HG03558 (cell line): ENCODE data around the gene FKBP1A.

Source experiments
- ATAC-seq: cut with Tn5 transposase; IDR thresholded peaks from one replicate; pipeline ENCODE4 v1.9.1; 2021; ENCODE audit warnings: moderate number of reproducible peaks; ENCODE audit not compliant: unreplicated experiment; ENCODE audit errors: extremely low read depth

The FKBP1A gene

DNA sequence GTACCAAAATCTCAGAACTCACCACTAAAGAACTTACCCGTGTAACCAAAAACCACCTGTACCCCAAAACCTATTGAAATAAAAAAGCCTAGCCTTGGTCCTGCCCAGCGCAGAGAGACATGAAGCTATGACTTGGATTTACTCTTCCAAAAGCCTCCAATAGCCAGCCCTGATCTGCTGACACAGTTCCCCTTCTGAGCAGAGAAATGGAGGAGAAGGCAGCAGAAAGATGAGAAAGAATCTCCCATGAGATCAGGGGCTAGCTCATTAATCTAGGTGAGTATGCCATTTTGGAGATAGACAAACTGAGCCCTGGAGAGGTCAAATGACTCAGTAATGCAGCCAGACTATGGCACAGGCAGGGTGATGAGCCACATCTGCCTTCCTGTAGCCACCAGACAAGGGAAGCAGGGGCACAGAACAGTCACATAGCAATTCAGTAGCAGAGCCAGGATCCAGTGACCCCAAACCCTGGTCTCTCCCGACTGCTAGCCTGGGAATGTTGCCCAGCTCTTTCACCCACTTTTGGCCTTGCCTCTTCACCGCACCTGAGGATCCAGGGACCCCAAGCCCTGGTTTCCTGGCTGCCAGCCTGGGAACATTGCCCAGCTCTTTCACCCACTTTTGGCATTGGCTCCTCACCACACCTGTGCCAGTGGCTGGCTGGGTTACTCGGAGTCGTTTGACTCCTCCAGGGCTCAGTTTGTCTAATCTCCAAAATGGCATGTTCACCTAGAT, 56.7 kb downstream of the FKBP1A start:
- ATAC-seq, result no peak

GRCh38 chr20:1334761-1335160, 58.1 kb downstream of the FKBP1A start:
- no peak for ATAC-seq

- ATAC-seq, result no peak
Observed at GRCh38 chr20:1334370-1334731, 58.5 kb downstream of the FKBP1A start.

DNA sequence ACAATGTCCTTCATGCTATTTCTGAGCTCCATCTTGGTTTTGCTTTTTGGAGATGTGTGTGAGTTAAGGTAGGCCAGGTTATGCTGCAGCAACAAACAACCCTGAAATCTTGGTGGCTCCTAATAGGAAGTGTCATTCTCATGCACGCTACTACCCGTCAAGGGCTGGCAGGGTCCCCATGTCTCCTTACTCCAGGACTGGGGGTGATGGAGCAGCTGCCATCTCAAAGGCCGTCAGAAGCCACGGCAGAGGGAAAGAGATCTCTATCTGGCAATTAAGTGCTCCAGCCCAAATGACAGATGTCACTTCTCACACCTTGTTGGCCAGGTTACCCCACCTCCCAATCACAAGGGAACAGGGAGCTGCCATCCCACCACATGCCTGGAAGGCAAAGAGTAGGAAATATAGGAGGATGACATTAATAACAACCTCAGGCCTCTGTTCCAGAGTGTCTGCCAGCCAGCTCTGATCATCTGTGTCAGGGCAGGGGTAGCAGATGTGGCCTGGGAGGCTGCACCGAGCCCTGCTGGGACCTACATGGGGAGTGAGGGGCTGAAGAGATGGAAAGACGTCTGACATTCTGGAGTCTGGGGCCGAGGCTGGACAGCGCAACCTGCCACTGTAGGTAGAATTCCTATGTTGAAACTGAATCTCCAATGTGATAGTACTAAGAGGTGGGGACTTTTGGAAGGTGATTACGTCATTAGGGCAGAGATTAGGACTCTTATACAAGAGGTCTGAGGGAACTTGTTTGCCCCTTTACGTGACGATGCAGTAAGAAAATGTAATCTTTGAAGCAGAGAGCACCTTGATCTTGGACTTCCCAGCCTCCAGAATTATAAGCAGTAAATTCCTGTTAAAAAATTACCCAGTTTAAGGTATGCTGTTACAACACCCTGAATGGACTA, 59.1 kb downstream of the FKBP1A start:
- no peak for ATAC-seq

GRCh38 chr20:1332749-1333300, 60.0 kb downstream of the FKBP1A start:
- no peak for ATAC-seq

DNA sequence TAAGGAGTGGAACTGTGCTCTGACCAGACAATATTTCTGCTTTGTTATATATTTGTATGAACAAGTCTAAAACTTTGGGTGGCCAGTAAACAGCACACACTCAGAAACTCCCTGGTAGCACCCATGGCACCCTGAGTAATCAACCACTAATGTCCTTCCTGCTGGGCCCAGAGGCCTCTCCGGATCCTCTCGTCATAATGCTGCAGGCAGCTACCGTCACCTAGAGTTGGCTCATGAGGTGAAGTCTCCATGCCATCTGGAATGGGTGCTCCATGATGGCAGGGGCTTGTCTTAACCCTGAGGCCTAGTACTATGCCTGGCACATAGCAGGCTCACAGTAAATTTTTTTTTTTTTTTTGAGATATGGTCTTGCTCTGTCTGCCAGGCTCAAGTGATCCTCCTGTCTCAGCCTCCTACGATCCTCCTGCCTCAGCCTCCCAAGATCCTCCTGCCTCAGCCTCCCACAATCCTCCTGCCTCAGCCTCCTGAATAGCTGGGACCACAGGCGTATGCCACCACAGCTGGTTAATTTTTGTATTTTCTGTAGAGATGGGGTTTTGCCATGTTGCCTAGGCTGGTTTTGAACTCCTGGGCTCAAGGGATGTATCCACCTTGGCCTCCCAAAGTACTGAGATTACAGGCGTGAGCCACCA, 60.9 kb downstream of the FKBP1A start:
- ATAC-seq, result no peak

DNA sequence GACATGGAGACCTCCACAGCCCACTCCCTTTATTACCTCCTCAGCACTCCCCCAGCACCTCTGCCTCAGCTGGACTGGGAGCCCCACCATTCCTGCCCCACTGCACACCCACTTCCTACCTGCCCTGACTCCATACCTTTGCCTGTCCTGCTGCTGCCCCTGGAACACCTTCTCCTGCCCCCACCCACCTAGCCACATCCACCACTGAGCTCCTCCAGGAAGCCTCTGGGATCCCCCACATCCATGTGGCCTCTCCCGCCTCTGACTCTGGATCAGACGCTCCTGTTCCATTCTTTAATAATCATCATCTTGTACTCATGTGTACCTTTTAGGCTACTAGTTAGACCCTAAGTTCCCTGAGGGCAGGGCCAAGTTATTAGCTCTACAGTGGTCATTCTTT, 61.8 kb downstream of the FKBP1A start:
- no peak for ATAC-seq

DNA sequence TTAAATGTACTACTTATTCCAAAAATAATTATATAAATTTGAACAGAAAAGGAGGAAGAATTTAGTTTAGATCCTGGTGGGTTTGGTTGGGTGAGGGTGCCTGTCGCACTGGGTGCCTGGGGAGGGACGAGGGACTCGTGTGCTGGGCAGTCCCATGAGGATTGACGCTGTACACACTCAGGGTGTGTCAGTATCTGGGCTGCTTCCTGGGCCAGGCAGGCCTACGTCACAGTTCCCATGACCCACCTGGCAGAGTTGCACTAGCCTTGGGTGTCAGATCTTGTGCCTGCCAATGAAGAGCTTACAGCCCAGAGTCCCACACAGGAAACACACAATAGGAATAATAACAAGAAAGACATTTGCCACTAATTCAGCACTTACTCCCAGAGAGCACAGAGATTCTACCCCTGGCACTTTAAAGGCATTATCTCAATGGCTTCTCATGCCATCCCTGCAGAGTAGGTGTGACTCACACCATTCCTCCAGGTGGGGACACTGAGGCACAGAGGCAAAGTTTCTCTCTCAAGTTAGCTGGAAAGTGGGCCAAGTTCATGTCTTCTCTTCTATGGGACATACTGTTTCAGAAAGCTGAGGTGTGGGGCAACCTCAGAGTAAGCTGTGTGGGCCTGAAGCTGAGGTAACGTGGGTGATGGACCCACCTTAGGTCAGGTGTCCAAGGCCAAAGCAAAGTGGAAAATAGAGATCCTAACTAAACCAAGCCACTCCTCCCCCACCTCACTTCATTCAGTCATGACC, 62.6 kb downstream of the FKBP1A start:
- no peak for ATAC-seq

- no peak for ATAC-seq
Observed at GRCh38 chr20:1328680-1329330, 64.0 kb downstream of the FKBP1A start, which contains the start of gene SDCBP2. Gene SDCBP2, minus strand, starts transcription at chr20:1329139. Its CDS starts 8,723 bp downstream, at chr20:1320416.

- no peak for ATAC-seq
Observed at GRCh38 chr20:1327827-1328679, 64.8 kb downstream of the FKBP1A start.

- no peak for ATAC-seq
Observed at GRCh38 chr20:1327241-1327653, 65.6 kb downstream of the FKBP1A start.

GRCh38 chr20:1326031-1326930, 66.6 kb downstream of the FKBP1A start:
- ATAC-seq, result no peak

DNA sequence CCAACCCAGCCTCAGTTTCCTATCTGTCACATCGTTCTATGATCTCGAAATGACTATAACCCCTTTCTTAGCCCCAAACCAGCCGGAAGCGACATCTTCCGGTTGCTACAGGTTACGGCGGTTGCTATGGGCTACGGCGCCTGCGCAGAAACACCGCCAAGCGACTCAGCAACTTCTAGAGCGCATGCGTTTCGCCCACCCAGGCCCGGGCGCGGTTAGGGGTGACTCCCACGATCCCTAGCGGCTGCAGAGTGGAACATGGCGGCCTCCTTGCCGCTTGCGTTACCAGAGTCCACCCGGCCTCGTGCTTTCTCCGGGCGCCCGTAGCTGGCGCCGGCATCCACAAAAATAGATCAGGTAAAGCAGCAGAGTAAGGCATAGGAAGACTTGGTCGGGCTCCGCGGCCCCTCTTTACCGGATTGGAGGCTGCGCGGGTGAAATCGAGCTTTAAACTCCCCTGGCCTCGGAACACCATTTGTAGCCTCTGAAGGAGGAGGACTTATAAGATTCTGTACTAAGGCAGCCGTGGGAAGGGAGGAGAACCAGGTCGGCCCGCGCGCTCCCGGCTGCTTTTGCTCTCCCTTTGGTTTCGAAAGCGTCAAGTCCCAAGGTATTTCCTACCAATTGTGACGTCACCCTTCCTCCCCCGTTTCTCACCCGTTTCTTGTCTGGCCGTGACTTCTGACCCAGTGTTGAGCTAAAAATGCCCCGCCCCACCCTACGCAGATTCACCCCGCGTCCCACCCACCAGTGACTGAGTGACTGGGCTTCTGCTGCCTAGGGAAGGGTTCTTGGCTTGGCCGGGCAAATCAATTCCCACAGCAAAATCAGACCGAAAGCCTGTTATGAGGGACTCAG, 67.5 kb downstream of the FKBP1A start:
- no peak for ATAC-seq

- no peak for ATAC-seq
Observed at GRCh38 chr20:1324598-1325172, 68.2 kb downstream of the FKBP1A start.

- no peak for ATAC-seq
Observed at GRCh38 chr20:1323830-1324597, 68.8 kb downstream of the FKBP1A start.

GRCh38 chr20:1323256-1323655, 69.6 kb downstream of the FKBP1A start:
- ATAC-seq, result no peak
